Neural cell (in vitro differentiated cells): Measurements from ENCODE around the gene CCNG2.

Experiments used
- EP300 ChIP-seq: fragments of 450-650 bp; conservative IDR thresholded peaks from 2 replicates; pipeline ENCODE4 v1.6.1; 2014; ENCODE audit warnings: antibody characterized with exemption, mild to moderate bottlenecking, moderate library complexity; ENCODE audit not compliant: poor library complexity, severe bottlenecking
- EZH2 ChIP-seq: fragments of 200-600, 300-800 bp; shearing (Covaris generic), sonication (generic); IDR thresholded peaks from 2 replicates; pipeline ENCODE4 v1.6.1; 2014; ENCODE audit warnings: antibody characterized with exemption, low read length, borderline replicate concordance, mild to moderate bottlenecking; ENCODE audit not compliant: insufficient read depth, poor library complexity, severe bottlenecking
- MXI1 ChIP-seq: fragments of 450-650 bp; conservative IDR thresholded peaks from 2 replicates; pipeline ENCODE4 v1.6.1; 2014; ENCODE audit warnings: antibody characterized with exemption, mild to moderate bottlenecking; ENCODE audit not compliant: poor library complexity, severe bottlenecking
- POLR2AphosphoS5 ChIP-seq: IDR thresholded peaks from 2 replicates; pipeline ENCODE4 v1.6.1; 2012
- RAD21 ChIP-seq: fragments of 450-650 bp; conservative IDR thresholded peaks from 2 replicates; pipeline ENCODE4 v1.6.1; 2014; ENCODE audit warnings: antibody characterized with exemption, mild to moderate bottlenecking, moderate library complexity
- SMC3 ChIP-seq: fragments of 450-650 bp; conservative IDR thresholded peaks from 2 replicates; pipeline ENCODE4 v1.6.1; 2014; ENCODE audit warnings: antibody characterized with exemption, mild to moderate bottlenecking, moderate library complexity; ENCODE audit not compliant: poor library complexity
- TAF1 ChIP-seq: IDR thresholded peaks from 2 replicates; pipeline ENCODE4 v1.6.1; 2012; ENCODE audit warnings: low read depth
- TF ChIP-seq, protein P1 (sequence below): fragments of 450-650 bp; IDR thresholded peaks from 2 replicates; pipeline ENCODE4 v1.5.1; 2014; ENCODE audit warnings: antibody characterized with exemption, mild to moderate bottlenecking, moderate library complexity; ENCODE audit not compliant: poor library complexity, severe bottlenecking
- TF ChIP-seq, protein P2 (sequence below): IDR thresholded peaks from 2 replicates; pipeline ENCODE4 v1.6.1; 2012; ENCODE audit warnings: borderline replicate concordance

DNA sequence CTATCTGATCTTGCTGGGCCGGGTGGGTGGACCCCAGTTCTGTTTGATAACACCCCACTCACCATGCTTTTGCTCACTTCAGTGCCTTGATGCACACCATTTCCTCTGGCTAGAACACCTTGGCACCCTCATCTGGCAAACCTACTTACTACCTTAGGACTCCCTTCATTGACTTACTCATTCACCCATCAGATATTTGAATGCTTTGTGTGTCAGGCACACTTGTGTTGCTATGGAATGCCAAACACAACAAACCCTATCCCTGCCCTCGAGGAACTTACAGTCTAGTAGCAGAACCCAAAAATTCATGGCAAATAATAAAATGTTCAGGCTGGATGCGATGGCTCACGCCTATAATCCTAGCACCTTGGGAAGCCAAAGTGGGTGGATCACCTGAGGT is 13.9 kb downstream of the CCNG2 start:
- TF ChIP-seq, protein P1, sequence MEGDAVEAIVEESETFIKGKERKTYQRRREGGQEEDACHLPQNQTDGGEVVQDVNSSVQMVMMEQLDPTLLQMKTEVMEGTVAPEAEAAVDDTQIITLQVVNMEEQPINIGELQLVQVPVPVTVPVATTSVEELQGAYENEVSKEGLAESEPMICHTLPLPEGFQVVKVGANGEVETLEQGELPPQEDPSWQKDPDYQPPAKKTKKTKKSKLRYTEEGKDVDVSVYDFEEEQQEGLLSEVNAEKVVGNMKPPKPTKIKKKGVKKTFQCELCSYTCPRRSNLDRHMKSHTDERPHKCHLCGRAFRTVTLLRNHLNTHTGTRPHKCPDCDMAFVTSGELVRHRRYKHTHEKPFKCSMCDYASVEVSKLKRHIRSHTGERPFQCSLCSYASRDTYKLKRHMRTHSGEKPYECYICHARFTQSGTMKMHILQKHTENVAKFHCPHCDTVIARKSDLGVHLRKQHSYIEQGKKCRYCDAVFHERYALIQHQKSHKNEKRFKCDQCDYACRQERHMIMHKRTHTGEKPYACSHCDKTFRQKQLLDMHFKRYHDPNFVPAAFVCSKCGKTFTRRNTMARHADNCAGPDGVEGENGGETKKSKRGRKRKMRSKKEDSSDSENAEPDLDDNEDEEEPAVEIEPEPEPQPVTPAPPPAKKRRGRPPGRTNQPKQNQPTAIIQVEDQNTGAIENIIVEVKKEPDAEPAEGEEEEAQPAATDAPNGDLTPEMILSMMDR = no peak
- TF ChIP-seq POLR2AphosphoS5 (no peak), MXI1 (no peak), EP300 (no peak), TAF1 (no peak), SMC3 (no peak), RAD21 (no peak), EZH2 (no peak)
- TF ChIP-seq, protein P2, sequence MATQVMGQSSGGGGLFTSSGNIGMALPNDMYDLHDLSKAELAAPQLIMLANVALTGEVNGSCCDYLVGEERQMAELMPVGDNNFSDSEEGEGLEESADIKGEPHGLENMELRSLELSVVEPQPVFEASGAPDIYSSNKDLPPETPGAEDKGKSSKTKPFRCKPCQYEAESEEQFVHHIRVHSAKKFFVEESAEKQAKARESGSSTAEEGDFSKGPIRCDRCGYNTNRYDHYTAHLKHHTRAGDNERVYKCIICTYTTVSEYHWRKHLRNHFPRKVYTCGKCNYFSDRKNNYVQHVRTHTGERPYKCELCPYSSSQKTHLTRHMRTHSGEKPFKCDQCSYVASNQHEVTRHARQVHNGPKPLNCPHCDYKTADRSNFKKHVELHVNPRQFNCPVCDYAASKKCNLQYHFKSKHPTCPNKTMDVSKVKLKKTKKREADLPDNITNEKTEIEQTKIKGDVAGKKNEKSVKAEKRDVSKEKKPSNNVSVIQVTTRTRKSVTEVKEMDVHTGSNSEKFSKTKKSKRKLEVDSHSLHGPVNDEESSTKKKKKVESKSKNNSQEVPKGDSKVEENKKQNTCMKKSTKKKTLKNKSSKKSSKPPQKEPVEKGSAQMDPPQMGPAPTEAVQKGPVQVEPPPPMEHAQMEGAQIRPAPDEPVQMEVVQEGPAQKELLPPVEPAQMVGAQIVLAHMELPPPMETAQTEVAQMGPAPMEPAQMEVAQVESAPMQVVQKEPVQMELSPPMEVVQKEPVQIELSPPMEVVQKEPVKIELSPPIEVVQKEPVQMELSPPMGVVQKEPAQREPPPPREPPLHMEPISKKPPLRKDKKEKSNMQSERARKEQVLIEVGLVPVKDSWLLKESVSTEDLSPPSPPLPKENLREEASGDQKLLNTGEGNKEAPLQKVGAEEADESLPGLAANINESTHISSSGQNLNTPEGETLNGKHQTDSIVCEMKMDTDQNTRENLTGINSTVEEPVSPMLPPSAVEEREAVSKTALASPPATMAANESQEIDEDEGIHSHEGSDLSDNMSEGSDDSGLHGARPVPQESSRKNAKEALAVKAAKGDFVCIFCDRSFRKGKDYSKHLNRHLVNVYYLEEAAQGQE = no peak
